ENCODE data around the gene GCC2.
"Not testable (repeated sequence)": the region's sequence is repeated elsewhere in the genome, so short reads cannot be mapped to it uniquely, and the experiment has no call there.

The GCC2 gene

DNA sequence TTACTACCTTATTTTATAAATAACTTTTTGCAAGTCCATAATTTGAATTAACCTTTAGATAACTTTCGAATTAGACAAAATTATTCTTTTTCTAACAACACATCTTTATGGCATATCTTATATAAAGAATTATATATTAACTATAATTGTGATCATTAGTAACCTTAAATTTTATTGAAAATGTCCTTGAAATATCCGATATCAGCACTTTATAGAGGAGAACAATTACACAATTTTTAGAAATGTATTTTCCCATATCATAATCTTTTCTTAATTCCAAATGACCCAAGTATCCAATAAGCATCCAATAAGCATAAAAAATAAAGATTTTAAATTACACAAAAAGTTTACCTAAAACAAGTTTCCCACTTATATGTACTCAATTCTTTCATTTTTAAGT lies 7.3 kb upstream of the GCC2 start:
- no peak for DNase-seq (ENCODE audit: low spot score)

DNA sequence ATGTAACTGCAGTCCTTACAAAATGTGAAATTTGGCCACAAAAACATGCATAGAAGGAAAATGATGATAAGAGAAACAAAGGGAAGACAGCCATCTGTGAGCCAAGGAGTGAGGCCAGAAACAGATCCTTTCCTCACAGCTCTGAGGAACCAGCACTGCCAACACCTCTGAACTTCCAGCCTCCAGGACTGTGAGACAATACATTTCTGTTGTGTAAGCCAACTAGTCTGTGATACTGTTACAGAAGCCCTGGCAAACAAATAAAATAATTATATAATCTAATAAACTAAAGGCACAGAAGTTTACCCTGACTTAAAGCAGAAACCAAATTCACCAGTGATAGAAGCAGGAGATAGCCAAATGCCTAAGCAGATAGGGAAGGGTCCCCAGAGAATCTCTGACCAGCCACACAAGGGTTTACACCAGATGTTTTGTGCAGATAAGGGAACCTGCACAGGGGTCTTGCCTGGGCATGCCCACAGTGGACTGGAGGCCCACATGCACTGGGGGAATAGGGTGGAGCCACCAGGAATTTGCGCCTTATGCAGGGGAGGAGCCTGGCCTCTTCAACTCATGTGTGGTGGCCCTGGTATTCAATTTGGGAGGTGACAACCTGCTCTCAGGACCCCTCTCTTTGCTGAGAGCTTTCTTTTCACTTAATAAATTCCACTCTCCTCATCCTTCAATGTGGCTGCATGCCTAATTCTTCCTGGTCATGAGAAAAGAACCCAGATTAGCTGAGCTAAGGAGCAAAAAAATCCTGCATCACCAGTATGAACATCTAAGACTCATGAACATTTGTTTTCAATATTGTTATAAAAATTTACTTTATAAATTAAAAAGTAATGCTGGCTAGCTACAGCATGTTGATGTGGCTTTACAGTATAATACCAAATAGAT lies 3.8 kb upstream of the GCC2 start:
- no peak for DNase-seq (ENCODE audit: low spot score)

- DNase-seq (ENCODE audit: low spot score): no peak
Observed at GRCh38 chr2:108446703-108447102, 2.3 kb upstream of the GCC2 start.

GRCh38 chr2:108447947-108448677 lies 894 bp upstream of the GCC2 start:
- DNase-seq (ENCODE audit: low spot score): no peak

GRCh38 chr2:108449410-108450130 lies 564 bp downstream of the GCC2 start:
- peak; percentile 34 for DNase-seq (ENCODE audit: low spot score)

- no peak for DNase-seq (ENCODE audit: low spot score)
Observed at GRCh38 chr2:108450863-108451262, 1.9 kb downstream of the GCC2 start.

DNA sequence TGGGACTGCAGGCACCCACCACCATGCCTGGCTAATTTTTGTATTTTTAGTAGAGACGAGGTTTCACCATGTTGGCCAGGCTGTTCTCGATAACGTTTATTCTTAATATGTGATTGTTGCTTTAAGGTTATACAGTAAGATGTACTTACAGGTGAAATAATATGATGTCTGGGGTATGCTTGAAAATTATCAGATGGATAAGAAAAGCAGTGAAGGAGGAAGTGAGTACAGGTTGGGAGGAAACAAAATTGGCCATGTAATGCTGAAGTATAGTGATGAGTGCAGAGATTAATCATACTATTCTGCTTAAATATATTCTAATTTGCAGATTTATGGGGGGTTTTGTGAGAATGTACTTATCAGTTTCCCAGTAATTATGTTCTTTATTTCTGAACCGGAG lies 3.0 kb downstream of the GCC2 start:
- no peak for DNase-seq (ENCODE audit: low spot score)

DNA sequence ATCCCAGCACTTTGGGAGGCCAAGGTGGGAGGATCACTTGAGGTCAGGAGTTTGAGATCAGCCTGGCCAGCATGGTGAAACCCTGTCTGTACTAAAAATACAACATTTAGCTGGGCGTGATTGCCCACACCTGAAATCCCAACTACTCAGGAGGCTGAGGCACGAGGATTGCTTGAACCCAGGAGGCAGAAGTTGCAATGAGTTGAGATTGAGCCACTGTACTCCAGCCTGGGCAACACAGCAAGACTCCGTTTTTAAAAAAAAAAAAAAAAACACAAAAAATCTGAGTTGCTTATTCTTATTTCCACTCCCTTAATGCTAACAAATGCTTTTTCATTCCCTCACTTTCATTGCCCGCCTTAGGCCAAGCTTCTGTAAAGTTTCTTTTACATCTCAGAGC lies 4.5 kb downstream of the GCC2 start:
- not testable (repeated sequence) for DNase-seq (ENCODE audit: low spot score)

DNA sequence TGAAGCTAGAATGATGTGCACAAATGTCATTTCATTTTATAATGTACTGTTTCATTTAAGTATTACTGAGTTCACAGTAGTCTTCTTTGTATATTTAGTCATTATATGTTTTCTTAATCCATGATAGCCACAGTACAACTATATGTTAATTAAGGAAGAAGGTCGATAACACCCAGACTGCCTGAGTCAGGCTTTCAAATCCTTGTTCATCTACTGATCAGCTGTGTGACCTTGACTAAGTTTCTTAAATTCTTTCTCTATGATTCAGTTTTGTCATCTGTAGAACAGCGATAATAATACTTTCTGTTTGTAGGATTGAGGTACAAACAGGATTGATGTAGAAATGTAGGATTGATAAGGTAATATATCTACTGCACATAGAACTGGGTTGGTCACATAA lies 5.4 kb downstream of the GCC2 start:
- no peak for DNase-seq (ENCODE audit: low spot score)

DNA sequence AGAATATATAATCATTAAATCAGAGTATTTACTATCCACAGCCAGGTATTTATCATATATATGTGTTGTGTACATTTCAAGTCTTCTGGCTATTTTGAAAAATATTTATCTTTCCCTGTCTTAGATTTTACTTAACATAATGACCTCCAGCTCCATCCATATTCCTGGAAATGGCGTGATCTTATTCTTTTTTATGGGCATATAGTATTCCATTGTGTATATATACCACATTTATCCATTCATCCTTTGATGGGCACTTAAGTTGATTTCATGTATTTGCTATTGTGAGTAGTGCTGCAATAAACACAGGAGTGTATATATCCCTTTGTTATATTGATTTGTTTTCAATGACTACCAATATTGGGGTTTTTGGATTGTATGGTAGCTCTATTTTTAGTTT lies 6.6 kb downstream of the GCC2 start:
- no peak for DNase-seq (ENCODE audit: low spot score)

DNA sequence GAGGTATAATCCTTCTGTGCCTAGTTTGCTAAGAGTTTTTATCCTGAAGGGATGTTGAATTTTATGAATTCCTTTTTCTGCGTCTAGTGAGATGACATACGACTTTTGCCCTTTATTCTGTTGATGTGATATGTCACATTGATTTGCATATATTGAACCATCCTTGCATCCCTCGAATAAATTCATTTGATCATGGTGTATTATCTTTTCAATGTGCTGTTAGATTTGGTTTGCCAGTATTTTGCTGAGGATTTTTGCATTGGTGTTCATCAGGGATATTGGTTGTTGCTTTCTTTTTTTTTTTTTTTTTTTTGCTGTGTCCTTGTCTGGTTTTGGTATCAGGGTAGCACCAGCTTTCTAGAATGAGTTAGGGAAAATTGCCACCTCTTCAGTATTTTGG lies 9.1 kb downstream of the GCC2 start:
- no peak for DNase-seq (ENCODE audit: low spot score)

GRCh38 chr2:108459441-108459840 lies 10.4 kb downstream of the GCC2 start:
- no peak for DNase-seq (ENCODE audit: low spot score)

DNA sequence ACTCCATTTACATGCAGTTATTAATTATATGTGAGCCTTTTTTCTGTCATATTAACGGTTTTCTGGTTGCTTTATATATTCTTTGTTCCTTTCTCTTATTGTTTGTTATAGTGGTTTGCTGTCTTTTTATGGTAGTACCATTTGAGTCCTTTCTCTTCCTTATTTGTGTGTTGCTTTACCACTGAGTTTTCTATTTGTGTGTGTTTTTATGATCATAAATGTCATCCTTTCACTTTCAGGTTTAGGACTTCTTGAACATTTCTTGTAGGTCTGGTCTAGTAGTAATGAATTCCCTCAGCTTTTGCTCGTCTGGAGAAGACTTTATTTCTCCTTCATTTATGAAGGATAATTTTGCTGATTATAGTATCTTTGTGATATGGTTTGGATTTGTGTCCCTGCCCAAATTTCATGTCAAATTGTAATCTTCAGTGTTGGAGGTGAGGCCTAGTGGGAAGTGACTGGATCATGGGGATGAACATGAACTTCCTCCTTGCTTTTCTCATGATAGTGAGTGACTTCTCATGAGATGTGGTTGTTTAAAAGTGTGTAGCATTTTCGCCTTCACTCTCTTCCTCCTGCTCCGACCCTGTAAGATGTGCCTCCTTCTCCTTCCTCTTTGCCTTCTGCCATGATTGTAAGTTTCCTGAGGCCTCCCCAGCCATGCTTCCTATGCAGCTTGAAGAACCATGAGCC lies 11.5 kb downstream of the GCC2 start:
- no peak for DNase-seq (ENCODE audit: low spot score)

GRCh38 chr2:108477099-108477498 lies 28.1 kb downstream of the GCC2 start:
- no peak for DNase-seq (ENCODE audit: low spot score)

DNA sequence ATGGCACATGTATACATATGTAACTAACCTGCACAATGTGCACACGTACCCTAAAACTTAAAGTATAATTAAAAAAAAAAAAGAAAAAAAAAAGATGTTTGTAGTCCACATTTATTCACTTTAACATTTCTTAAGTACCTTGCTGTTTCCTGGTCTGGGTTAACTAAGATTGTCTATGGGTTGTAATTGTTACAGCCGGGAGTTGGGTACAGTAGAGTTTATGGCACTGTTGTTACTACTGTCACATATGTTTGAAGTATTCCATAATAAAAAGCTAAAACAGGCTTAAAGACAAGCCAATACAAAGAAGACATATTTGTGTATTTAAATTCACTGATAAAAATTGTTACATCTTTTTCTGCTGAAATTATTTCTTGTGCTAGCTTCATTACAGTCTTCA lies 36.2 kb downstream of the GCC2 start:
- DNase-seq (ENCODE audit: low spot score): no peak

- DNase-seq (ENCODE audit: low spot score): no peak
Observed at GRCh38 chr2:108490506-108491122, 41.6 kb downstream of the GCC2 start.

DNA sequence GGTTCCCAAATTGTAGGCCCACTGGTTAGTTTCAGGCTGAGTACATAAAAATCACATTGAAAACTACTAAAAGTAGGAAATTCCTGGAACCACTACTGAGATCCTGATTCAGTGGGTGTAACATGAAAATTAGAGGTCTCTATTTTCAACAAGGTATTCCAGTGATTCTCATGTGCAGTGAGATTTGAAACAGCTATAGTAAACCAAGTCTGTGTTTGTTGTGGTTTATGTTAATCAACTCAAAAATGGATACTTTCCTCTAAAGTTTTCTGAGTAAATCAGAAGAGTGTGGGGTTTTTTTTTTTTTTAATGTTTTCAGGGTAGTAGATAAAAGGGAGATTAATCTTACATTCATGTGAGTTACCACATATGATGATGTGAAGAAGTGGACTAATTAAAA lies 42.8 kb downstream of the GCC2 start:
- no peak for DNase-seq (ENCODE audit: low spot score)

- DNase-seq (ENCODE audit: low spot score): no peak
Observed at GRCh38 chr2:108492364-108492763, 43.4 kb downstream of the GCC2 start.

- DNase-seq (ENCODE audit: low spot score): not testable (repeated sequence)
Observed at GRCh38 chr2:108496167-108496566, 47.2 kb downstream of the GCC2 start.

- not testable (repeated sequence) for DNase-seq (ENCODE audit: low spot score)
Observed at GRCh38 chr2:108507620-108508019, 58.6 kb downstream of the GCC2 start.

GRCh38 chr2:108512431-108512830 lies 63.4 kb downstream of the GCC2 start:
- not testable (repeated sequence) for DNase-seq (ENCODE audit: low spot score)

DNA sequence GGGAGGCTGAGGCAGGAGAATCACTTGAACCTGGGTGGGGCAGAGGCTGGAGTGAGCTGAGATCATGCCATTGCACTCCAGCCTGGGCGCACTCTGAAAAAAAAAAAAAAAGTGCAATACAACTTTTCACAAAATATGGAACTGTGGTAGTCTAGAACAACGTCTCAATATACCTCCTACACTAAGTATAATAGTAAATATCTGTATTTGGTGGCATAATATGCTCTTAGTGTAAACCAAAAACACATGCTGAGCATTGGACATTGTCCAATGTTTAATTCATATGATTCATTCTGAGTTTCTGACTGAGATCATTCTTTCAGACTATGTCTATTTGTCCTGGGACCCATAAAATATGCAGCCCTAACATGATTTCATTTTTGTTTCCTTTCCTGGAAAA lies 65.5 kb downstream of the GCC2 start:
- not testable (repeated sequence) for DNase-seq (ENCODE audit: low spot score)

Measured in CD4-positive, alpha-beta T cell treated with Interleukin-6 at 100 ng/mL for 8 hours (primary cell).